Measurements from ENCODE around the gene GREB1.

- TF ChIP-seq POLR2AphosphoS5 (IDR thresholded peaks at IDR 0.05) (no peak), POLR2A (IDR thresholded peaks at IDR 0.05) (no peak)
Measured at GRCh38 chr2:11656671-11657101, 122.8 kb downstream of the GREB1 start.
